ENCODE data around the gene PRKG1. TPM values are rescaled to one million over a fixed set of nuclear protein-coding genes. Genes with fewer than 3 reads are reported as not detected.

The PRKG1 gene
- total RNA-seq, 1 donor from 2014 or later: 0.17 TPM

GRCh38 chr10:52279546-52279945 is 1205.3 kb downstream of the PRKG1 start:
- TF ChIP-seq CTCF (conservative IDR thresholded peaks at IDR 0.05; ENCODE audit: low read depth, low read length): no peak
- no peak for DNase-seq (ENCODE audit: low read depth)
- H3K4me3 ChIP-seq (ENCODE audit: low read depth, low read length): no peak overlapping the region

- TF ChIP-seq CTCF (conservative IDR thresholded peaks at IDR 0.05; ENCODE audit: low read depth, low read length): no peak
- DNase-seq (ENCODE audit: low read depth): no peak
- H3K4me3 ChIP-seq (ENCODE audit: low read depth, low read length): no peak overlapping the region
Measured at GRCh38 chr10:52280051-52280450, 1205.8 kb downstream of the PRKG1 start.

- TF ChIP-seq CTCF (conservative IDR thresholded peaks at IDR 0.05; ENCODE audit: low read depth, low read length): no peak
- H3K4me3 ChIP-seq (ENCODE audit: low read depth, low read length): no peak overlapping the region
- no peak for DNase-seq (ENCODE audit: low read depth)
Measured at GRCh38 chr10:52283174-52283573, 1208.9 kb downstream of the PRKG1 start.

- DNase-seq (ENCODE audit: low read depth): no peak
- TF ChIP-seq CTCF (conservative IDR thresholded peaks at IDR 0.05; ENCODE audit: low read depth, low read length): no peak
- no peak overlapping the region for H3K4me3 ChIP-seq (ENCODE audit: low read depth, low read length)
Measured at GRCh38 chr10:52284416-52285013, 1210.2 kb downstream of the PRKG1 start.

- H3K4me3 ChIP-seq (ENCODE audit: low read depth, low read length): no peak overlapping the region
- no peak for TF ChIP-seq CTCF (conservative IDR thresholded peaks at IDR 0.05; ENCODE audit: low read depth, low read length)
- DNase-seq (ENCODE audit: low read depth): no peak
Measured at GRCh38 chr10:52287866-52288265, 1213.6 kb downstream of the PRKG1 start.

GRCh38 chr10:52297747-52298146 is 1223.5 kb downstream of the PRKG1 start:
- no peak for DNase-seq (ENCODE audit: low read depth)
- H3K4me3 ChIP-seq (ENCODE audit: low read depth, low read length): no peak overlapping the region
- TF ChIP-seq CTCF (conservative IDR thresholded peaks at IDR 0.05; ENCODE audit: low read depth, low read length): no peak

- TF ChIP-seq CTCF (conservative IDR thresholded peaks at IDR 0.05; ENCODE audit: low read depth, low read length): no peak
- no peak for DNase-seq (ENCODE audit: low read depth)
- H3K4me3 ChIP-seq (ENCODE audit: low read depth, low read length): no peak overlapping the region
Measured at GRCh38 chr10:52300599-52301277, 1226.5 kb downstream of the PRKG1 start.

Measured in epithelial cell of proximal tubule (primary cell).